ENCODE data around the gene TMEM273. TPM values are rescaled to one million over a fixed set of nuclear protein-coding genes. Genes with fewer than 3 reads are reported as not detected.

The TMEM273 gene
- total RNA-seq, 2 experiments from 2014 or later, result 24.4 to 25.6 TPM

- CTCF ChIA-PET, result no interaction called here
- H3K36me3 Mint-ChIP-seq (ENCODE audit: low read depth), result peaks cover under 1% of the 10 kb centered on the region
- H3K9me3 Mint-ChIP-seq (ENCODE audit: insufficient read depth), result no peaks in the 10 kb centered on the region
- DNase-seq (no peak), ATAC-seq (no peak)
- H3K27ac Mint-ChIP-seq, result peak overlapping the region; percentile 12
- no peak overlapping the region for H3K4me3 Mint-ChIP-seq
- peaks cover 19% of the 10 kb centered on the region for H3K4me1 Mint-ChIP-seq (ENCODE audit: low read depth)
- H3K27me3 Mint-ChIP-seq (ENCODE audit: low read depth), result peaks cover 7% of the 10 kb centered on the region
- POLR2A ChIA-PET, result no interaction called here
Observed at GRCh38 chr10:49165821-49166483, 22.2 kb downstream of the TMEM273 start.

- H3K4me3 Mint-ChIP-seq, result no peak overlapping the region
- ATAC-seq (no peak), DNase-seq (no peak)
- H3K9me3 Mint-ChIP-seq (ENCODE audit: insufficient read depth), result no peaks in the 10 kb centered on the region
- H3K27me3 Mint-ChIP-seq (ENCODE audit: low read depth), result peaks cover 7% of the 10 kb centered on the region
- no peak overlapping the region for H3K27ac Mint-ChIP-seq
- H3K4me1 Mint-ChIP-seq (ENCODE audit: low read depth), result peaks cover 17% of the 10 kb centered on the region
- ChIA-PET CTCF (interaction anchor here (1.1 to 1.7 kb wide), 3 partner anchors 9 to 509 kb away, joined by 3 to 12 read pairs (median 11); no protein-coding TSS in a partner anchor), POLR2A (no interaction called here)
- H3K36me3 Mint-ChIP-seq (ENCODE audit: low read depth), result peaks cover 2% of the 10 kb centered on the region
Observed at GRCh38 chr10:49165259-49165658, 22.9 kb downstream of the TMEM273 start.

GRCh38 chr10:49164559-49165188, 23.5 kb downstream of the TMEM273 start:
- peaks cover 2% of the 10 kb centered on the region for H3K36me3 Mint-ChIP-seq (ENCODE audit: low read depth)
- DNase-seq (peak; percentile 70), ATAC-seq (peak; percentile 90)
- CTCF ChIA-PET, result interaction anchor here (0.6 to 1.9 kb wide), 15 partner anchors 9 to 508 kb away, joined by 3 to 12 read pairs (median 4); no protein-coding TSS in a partner anchor
- POLR2A ChIA-PET, result no interaction called here
- H3K27me3 Mint-ChIP-seq (ENCODE audit: low read depth), result peaks cover 7% of the 10 kb centered on the region
- H3K4me1 Mint-ChIP-seq (ENCODE audit: low read depth), result peaks cover 16% of the 10 kb centered on the region
- no peak overlapping the region for H3K4me3 Mint-ChIP-seq
- peak overlapping the region; percentile 5 for H3K27ac Mint-ChIP-seq
- H3K9me3 Mint-ChIP-seq (ENCODE audit: insufficient read depth), result no peaks in the 10 kb centered on the region

DNA sequence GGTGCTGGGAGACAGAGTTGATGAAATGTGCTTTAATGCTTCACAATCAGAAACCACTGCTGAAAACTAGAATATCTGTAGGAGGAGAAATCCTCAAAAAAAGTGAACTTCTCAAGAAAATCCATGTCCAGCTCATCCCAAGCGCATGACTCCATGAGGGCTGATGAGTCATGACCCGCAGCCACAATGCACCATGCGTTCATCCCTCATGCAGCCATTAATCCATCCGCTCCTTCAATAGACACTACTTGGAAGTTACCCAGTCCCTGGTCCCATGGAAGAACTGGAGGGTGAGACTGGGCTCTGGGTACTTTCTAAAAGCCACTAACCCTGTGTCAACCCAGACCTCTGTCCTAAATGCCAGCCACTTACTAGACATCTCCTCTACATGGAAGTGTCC, 24.4 kb downstream of the TMEM273 start:
- Mint-ChIP-seq H3K4me3 (no peak overlapping the region), H3K27ac (no peak overlapping the region), H3K36me3 (ENCODE audit: low read depth) (peaks cover 5% of the 10 kb centered on the region), H3K4me1 (ENCODE audit: low read depth) (peaks cover 16% of the 10 kb centered on the region), H3K9me3 (ENCODE audit: insufficient read depth) (no peaks in the 10 kb centered on the region), H3K27me3 (ENCODE audit: low read depth) (peaks cover 6% of the 10 kb centered on the region)
- CTCF ChIA-PET, result interaction anchor here (0.6 to 1.9 kb wide), 11 partner anchors 8 to 507 kb away, joined by 3 to 12 read pairs (median 6); no protein-coding TSS in a partner anchor
- POLR2A ChIA-PET, result no interaction called here
- DNase-seq (no peak), ATAC-seq (no peak)

GRCh38 chr10:49162761-49163310, 25.4 kb downstream of the TMEM273 start:
- ChIA-PET POLR2A (no interaction called here), CTCF (interaction anchor here (1.9 kb wide), 1 partner anchor 181 kb away, joined by 5 read pairs; no protein-coding TSS in a partner anchor)
- Mint-ChIP-seq H3K36me3 (ENCODE audit: low read depth) (peaks cover 8% of the 10 kb centered on the region), H3K4me3 (no peak overlapping the region), H3K27me3 (ENCODE audit: low read depth) (peaks cover 8% of the 10 kb centered on the region), H3K27ac (no peak overlapping the region), H3K9me3 (ENCODE audit: insufficient read depth) (no peaks in the 10 kb centered on the region), H3K4me1 (ENCODE audit: low read depth) (peaks cover 22% of the 10 kb centered on the region)
- DNase-seq, result no peak
- ATAC-seq, result no peak

- Mint-ChIP-seq H3K9me3 (ENCODE audit: insufficient read depth) (no peaks in the 10 kb centered on the region), H3K4me1 (ENCODE audit: low read depth) (peaks cover 30% of the 10 kb centered on the region), H3K27me3 (ENCODE audit: low read depth) (peaks cover 8% of the 10 kb centered on the region), H3K4me3 (no peak overlapping the region), H3K36me3 (ENCODE audit: low read depth) (peaks cover 13% of the 10 kb centered on the region), H3K27ac (no peak overlapping the region)
- CTCF ChIA-PET, result interaction anchor here (1.0 to 1.4 kb wide), 2 partner anchors 10 to 505 kb away, joined by 4 to 9 read pairs; no protein-coding TSS in a partner anchor
- DNase-seq, result no peak
- no peak for ATAC-seq
- POLR2A ChIA-PET, result no interaction called here
Observed at GRCh38 chr10:49162063-49162462, 26.1 kb downstream of the TMEM273 start.

DNA sequence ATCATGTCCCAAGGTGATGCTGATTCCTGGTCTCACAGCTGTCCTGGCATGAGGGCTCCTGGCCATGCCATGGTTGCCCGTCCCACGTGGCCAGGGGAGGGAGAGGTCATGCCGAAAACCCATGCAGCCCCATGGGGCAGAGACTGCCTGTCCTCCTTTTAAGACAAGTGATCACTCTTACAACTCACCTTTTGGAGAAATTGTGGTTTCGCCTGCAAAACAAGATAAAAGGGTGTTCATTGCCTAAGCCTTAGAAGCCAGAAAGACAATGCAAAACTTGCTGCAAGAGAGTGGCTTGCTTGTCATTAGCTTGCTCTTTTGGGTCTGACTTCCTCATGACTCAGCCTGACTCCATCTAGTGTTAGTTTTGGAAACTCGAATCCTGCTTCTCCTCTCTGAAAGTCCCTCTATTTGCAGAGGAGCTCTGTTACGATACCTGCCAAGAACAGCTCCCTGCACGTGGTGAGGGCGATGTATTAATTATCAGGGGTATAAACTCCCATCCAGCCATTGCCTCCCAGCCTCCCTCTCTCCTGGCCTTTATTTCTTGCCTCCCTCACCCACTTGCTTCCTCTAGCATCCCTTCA, 26.7 kb downstream of the TMEM273 start:
- H3K4me1 Mint-ChIP-seq (ENCODE audit: low read depth), result peaks cover 33% of the 10 kb centered on the region
- CTCF ChIA-PET, result interaction anchor here (1.0 to 1.4 kb wide), 2 partner anchors 10 to 504 kb away, joined by 4 to 9 read pairs; no protein-coding TSS in a partner anchor
- no peak for ATAC-seq
- no peak for DNase-seq
- peaks cover 16% of the 10 kb centered on the region for H3K36me3 Mint-ChIP-seq (ENCODE audit: low read depth)
- H3K27ac Mint-ChIP-seq, result no peak overlapping the region
- H3K27me3 Mint-ChIP-seq (ENCODE audit: low read depth), result peaks cover 8% of the 10 kb centered on the region
- POLR2A ChIA-PET, result no interaction called here
- H3K9me3 Mint-ChIP-seq (ENCODE audit: insufficient read depth), result no peaks in the 10 kb centered on the region
- no peak overlapping the region for H3K4me3 Mint-ChIP-seq

DNA sequence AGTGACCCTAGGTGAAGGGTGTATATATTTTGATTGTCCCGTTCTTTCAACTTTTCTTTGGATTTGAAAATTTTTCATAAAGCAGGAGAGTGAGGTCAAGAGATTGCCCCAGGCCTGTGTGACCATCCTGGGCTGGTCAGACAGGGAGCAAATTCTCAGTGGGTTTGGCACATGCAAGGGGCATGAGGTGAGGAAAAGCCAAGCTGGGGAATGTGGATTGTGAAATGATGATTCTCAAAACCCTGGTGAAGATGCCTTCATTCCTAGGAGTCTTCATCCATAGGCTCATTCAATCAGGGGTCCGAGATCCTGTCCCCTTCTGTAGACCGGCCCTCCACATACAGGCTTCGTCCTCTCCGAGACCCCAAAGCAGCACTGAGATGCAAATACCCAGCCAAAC, 27.4 kb downstream of the TMEM273 start:
- H3K27me3 Mint-ChIP-seq (ENCODE audit: low read depth), result peaks cover 8% of the 10 kb centered on the region
- peaks cover 38% of the 10 kb centered on the region for H3K4me1 Mint-ChIP-seq (ENCODE audit: low read depth)
- DNase-seq (no peak), ATAC-seq (no peak)
- H3K9me3 Mint-ChIP-seq (ENCODE audit: insufficient read depth), result no peaks in the 10 kb centered on the region
- POLR2A ChIA-PET, result no interaction called here
- no peak overlapping the region for H3K4me3 Mint-ChIP-seq
- no peak overlapping the region for H3K27ac Mint-ChIP-seq
- CTCF ChIA-PET, result interaction anchor here (1.4 kb wide), 1 partner anchor 503 kb away, joined by 9 read pairs; no protein-coding TSS in a partner anchor
- peaks cover 18% of the 10 kb centered on the region for H3K36me3 Mint-ChIP-seq (ENCODE audit: low read depth)

- no peak overlapping the region for H3K27ac Mint-ChIP-seq
- peaks cover 8% of the 10 kb centered on the region for H3K27me3 Mint-ChIP-seq (ENCODE audit: low read depth)
- DNase-seq (no peak), ATAC-seq (no peak)
- H3K36me3 Mint-ChIP-seq (ENCODE audit: low read depth), result peaks cover 23% of the 10 kb centered on the region
- H3K9me3 Mint-ChIP-seq (ENCODE audit: insufficient read depth), result no peaks in the 10 kb centered on the region
- ChIA-PET CTCF (no interaction called here), POLR2A (no interaction called here)
- no peak overlapping the region for H3K4me3 Mint-ChIP-seq
- H3K4me1 Mint-ChIP-seq (ENCODE audit: low read depth), result peaks cover 38% of the 10 kb centered on the region
Observed at GRCh38 chr10:49160110-49160509, 28.1 kb downstream of the TMEM273 start.

DNA sequence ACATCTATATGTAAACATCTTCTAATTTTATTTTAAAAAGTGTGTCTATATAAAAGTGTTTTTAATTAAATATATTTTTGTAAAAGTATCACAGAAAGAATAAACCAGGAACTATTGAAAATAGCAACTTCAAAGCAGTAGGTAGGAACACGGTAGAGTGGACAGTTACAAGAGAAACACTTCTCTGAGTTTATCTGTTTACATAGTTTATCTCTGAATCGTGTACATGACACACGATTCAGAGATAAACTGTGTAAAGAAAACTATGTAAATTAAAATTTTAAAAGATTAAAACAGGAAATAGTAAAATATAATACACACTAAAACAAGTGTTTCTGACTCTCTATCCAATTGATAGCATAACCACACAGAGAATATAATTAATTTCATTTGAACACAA, 29.3 kb downstream of the TMEM273 start:
- no peaks in the 10 kb centered on the region for H3K9me3 Mint-ChIP-seq (ENCODE audit: insufficient read depth)
- H3K27ac Mint-ChIP-seq, result no peak overlapping the region
- peaks cover 23% of the 10 kb centered on the region for H3K36me3 Mint-ChIP-seq (ENCODE audit: low read depth)
- peaks cover 27% of the 10 kb centered on the region for H3K4me1 Mint-ChIP-seq (ENCODE audit: low read depth)
- DNase-seq (no peak), ATAC-seq (no peak)
- CTCF ChIA-PET, result no interaction called here
- H3K4me3 Mint-ChIP-seq, result no peak overlapping the region
- peaks cover 8% of the 10 kb centered on the region for H3K27me3 Mint-ChIP-seq (ENCODE audit: low read depth)
- POLR2A ChIA-PET, result no interaction called here

DNA sequence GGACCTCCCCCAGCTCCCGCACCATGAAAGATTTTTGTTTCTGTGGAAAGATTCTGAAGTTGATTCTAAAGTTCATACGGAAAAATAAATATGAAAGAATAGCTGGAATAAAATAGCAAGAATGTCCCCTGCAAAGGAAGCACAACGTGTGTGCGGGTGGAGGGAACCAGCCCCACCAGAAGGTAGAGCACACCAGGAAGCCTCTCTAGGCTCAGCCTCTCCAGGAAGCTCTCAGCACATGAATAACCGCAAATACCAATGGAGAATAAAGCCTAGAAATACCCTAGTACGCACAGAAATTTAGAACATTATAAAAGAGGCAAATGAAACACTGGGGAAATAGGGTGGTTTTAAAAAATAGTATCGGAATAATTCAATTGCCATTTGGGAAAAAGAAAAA, 29.8 kb downstream of the TMEM273 start:
- DNase-seq, result no peak
- CTCF ChIA-PET, result no interaction called here
- Mint-ChIP-seq H3K27ac (no peak overlapping the region), H3K36me3 (ENCODE audit: low read depth) (peaks cover 23% of the 10 kb centered on the region), H3K9me3 (ENCODE audit: insufficient read depth) (no peaks in the 10 kb centered on the region), H3K27me3 (ENCODE audit: low read depth) (peaks cover 9% of the 10 kb centered on the region), H3K4me1 (ENCODE audit: low read depth) (peaks cover 26% of the 10 kb centered on the region), H3K4me3 (no peak overlapping the region)
- no peak for ATAC-seq
- POLR2A ChIA-PET, result no interaction called here

GRCh38 chr10:49157229-49157628, 31.0 kb downstream of the TMEM273 start:
- peaks cover 13% of the 10 kb centered on the region for H3K27me3 Mint-ChIP-seq (ENCODE audit: low read depth)
- peaks cover 23% of the 10 kb centered on the region for H3K36me3 Mint-ChIP-seq (ENCODE audit: low read depth)
- CTCF ChIA-PET, result interaction anchor here (2.7 kb wide), 1 partner anchor 501 kb away, joined by 7 read pairs; no protein-coding TSS in a partner anchor
- H3K4me1 Mint-ChIP-seq (ENCODE audit: low read depth), result peaks cover 26% of the 10 kb centered on the region
- H3K9me3 Mint-ChIP-seq (ENCODE audit: insufficient read depth), result no peaks in the 10 kb centered on the region
- DNase-seq (no peak), ATAC-seq (peak; percentile 64)
- POLR2A ChIA-PET, result no interaction called here
- no peak overlapping the region for H3K4me3 Mint-ChIP-seq
- H3K27ac Mint-ChIP-seq, result peak overlapping the region; percentile 10

Measured in activated CD8-positive, alpha-beta T cell treated with anti-CD3 and anti-CD28 coated beads, Interleukin-2, amount 10 ng/mL, durations not matched to agents 7 days and 5 days (primary cell).